ENCODE measurements around the gene ATF2. TPM values are rescaled to one million over a fixed set of nuclear protein-coding genes. Genes with fewer than 3 reads are reported as not detected.

The ATF2 gene
- total RNA-seq, 1 donor from 2014 or later: 71.0 TPM

DNA sequence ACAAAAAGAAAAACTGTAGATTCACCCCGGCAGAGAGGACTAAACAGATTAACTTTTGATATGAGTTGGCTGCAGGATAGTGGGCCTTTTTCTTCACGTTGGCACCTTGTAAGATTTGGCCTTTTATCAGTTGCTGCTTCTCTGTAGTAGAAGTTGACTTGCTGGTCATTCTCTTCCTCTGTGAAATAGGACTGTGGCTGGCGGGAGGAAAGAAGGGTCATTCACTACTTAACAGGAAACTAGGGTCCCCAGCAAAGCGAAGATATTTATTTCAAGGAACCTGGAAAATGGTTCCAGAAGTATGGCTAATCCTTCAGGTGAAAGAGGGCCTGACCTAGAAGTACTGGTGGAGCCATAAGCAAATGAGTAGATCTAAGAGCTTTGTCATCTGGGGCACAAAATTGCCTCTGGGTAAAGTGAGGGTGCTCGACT is 13.9 kb upstream of the ATF2 start:
- H3K27ac Mint-ChIP-seq (ENCODE audit: unreplicated experiment): peak overlapping the region; percentile 90
- H3K27me3 Mint-ChIP-seq (ENCODE audit: unreplicated experiment): peaks cover 3% of the 10 kb centered on the region
- peaks cover 4% of the 10 kb centered on the region for H3K9me3 Mint-ChIP-seq (ENCODE audit: unreplicated experiment)
- H3K4me1 Mint-ChIP-seq (ENCODE audit: unreplicated experiment): peaks cover 19% of the 10 kb centered on the region
- H3K36me3 Mint-ChIP-seq (ENCODE audit: unreplicated experiment): peaks cover 17% of the 10 kb centered on the region
- TF ChIP-seq, protein P1, sequence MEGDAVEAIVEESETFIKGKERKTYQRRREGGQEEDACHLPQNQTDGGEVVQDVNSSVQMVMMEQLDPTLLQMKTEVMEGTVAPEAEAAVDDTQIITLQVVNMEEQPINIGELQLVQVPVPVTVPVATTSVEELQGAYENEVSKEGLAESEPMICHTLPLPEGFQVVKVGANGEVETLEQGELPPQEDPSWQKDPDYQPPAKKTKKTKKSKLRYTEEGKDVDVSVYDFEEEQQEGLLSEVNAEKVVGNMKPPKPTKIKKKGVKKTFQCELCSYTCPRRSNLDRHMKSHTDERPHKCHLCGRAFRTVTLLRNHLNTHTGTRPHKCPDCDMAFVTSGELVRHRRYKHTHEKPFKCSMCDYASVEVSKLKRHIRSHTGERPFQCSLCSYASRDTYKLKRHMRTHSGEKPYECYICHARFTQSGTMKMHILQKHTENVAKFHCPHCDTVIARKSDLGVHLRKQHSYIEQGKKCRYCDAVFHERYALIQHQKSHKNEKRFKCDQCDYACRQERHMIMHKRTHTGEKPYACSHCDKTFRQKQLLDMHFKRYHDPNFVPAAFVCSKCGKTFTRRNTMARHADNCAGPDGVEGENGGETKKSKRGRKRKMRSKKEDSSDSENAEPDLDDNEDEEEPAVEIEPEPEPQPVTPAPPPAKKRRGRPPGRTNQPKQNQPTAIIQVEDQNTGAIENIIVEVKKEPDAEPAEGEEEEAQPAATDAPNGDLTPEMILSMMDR (IDR thresholded peaks at IDR 0.05): no peak
- DNase-seq (ENCODE audit: extremely low spot score, unreplicated experiment): no peak
- H3K4me3 Mint-ChIP-seq (ENCODE audit: unreplicated experiment): peak overlapping the region; percentile 90

DNA sequence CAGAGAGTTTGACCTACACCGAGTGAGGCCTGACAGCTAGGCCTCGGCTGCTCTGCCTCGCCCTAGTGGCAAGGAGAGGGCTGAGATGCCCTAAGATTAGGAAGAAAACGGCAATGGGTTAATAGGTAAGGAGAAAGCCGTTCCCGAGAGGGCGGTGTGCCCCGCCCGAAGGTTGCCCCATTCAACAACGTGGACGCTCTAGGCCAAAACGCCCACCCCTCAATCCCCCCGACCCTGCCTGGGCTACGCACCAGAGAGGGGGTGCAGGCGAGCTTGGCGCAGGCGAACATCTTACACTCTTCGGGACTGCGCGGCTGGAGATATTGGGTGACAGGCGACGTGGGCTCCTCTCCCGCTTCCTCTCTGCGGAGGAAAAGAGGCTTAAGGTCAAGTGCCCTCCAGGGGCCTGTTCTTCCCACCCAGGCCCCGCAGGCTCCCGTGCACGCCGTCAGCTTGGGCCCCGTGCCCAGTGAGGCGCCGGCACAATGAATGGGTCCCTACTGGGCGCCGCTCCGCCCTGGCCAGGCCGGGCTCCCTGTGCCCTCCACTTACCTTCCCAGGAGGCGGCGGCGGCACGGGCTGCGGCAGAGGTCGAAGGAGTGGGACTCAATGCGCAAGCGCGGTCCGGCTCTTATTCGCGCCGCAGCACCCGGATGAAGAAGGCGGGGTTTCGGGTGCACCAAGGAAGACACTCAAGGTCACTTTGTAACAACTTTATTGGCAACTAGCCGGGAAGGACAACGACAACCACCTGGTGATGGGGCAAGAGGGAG is 13.3 kb upstream of the ATF2 start, which contains the start of gene ATP5MC3:
TSS of gene ATP5MC3 (minus strand) at position 607 of the 773 bp plus-strand sequence. CDS start at position 290, 317 bp downstream.
- H3K27ac Mint-ChIP-seq (ENCODE audit: unreplicated experiment): peak within 1 kb of the TSS; percentile 90
- no peaks in the 10 kb centered on the region for H3K27me3 Mint-ChIP-seq (ENCODE audit: unreplicated experiment)
- TF ChIP-seq, protein P1 (IDR thresholded peaks at IDR 0.05): peak; percentile 31
- peaks cover 4% of the 10 kb centered on the region for H3K9me3 Mint-ChIP-seq (ENCODE audit: unreplicated experiment)
- peak within 1 kb of the TSS; percentile 90 for H3K4me3 Mint-ChIP-seq (ENCODE audit: unreplicated experiment)
- H3K36me3 Mint-ChIP-seq (ENCODE audit: unreplicated experiment): peaks cover 21% of the 10 kb centered on the region
- H3K4me1 Mint-ChIP-seq (ENCODE audit: unreplicated experiment): peaks cover 19% of the 10 kb centered on the region
- DNase-seq (ENCODE audit: extremely low spot score, unreplicated experiment): peak; percentile 95

- TF ChIP-seq, protein P1 (IDR thresholded peaks at IDR 0.05): no peak
- peak overlapping the region; percentile 90 for H3K27ac Mint-ChIP-seq (ENCODE audit: unreplicated experiment)
- peaks cover 4% of the 10 kb centered on the region for H3K9me3 Mint-ChIP-seq (ENCODE audit: unreplicated experiment)
- H3K4me1 Mint-ChIP-seq (ENCODE audit: unreplicated experiment): peaks cover 19% of the 10 kb centered on the region
- peak overlapping the region; percentile 90 for H3K4me3 Mint-ChIP-seq (ENCODE audit: unreplicated experiment)
- no peak for DNase-seq (ENCODE audit: extremely low spot score, unreplicated experiment)
- no peaks in the 10 kb centered on the region for H3K27me3 Mint-ChIP-seq (ENCODE audit: unreplicated experiment)
- peaks cover 23% of the 10 kb centered on the region for H3K36me3 Mint-ChIP-seq (ENCODE audit: unreplicated experiment)
Observed at GRCh38 chr2:175180701-175181103, 12.7 kb upstream of the ATF2 start.

GRCh38 chr2:175176624-175177023 is 8.6 kb upstream of the ATF2 start:
- Mint-ChIP-seq H3K4me1 (ENCODE audit: unreplicated experiment) (peaks cover 13% of the 10 kb centered on the region), H3K36me3 (ENCODE audit: unreplicated experiment) (peaks cover 23% of the 10 kb centered on the region), H3K27me3 (ENCODE audit: unreplicated experiment) (no peaks in the 10 kb centered on the region), H3K27ac (ENCODE audit: unreplicated experiment) (no peak overlapping the region), H3K4me3 (ENCODE audit: unreplicated experiment) (no peak overlapping the region), H3K9me3 (ENCODE audit: unreplicated experiment) (no peaks in the 10 kb centered on the region)
- DNase-seq (ENCODE audit: extremely low spot score, unreplicated experiment): no peak
- TF ChIP-seq, protein P1 (IDR thresholded peaks at IDR 0.05): no peak

DNA sequence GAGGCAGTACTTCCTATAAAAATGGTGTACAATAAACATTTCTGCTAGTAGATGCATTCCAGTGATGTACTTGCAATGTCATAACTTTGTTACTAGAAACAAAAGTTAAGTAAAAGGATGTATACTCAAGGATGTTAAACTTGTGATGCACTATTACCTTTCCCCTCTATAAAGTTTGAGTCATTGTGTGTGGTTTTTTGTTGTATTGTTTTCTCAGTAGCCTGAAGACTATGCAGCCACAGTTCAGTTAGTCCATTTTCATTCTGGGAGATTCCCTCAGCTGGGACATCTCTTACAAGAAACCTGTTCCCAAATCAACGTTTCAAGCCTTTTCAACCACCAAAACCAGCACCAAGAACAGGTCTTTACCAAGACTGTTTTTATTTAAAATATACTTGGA is 7.9 kb upstream of the ATF2 start:
- Mint-ChIP-seq H3K36me3 (ENCODE audit: unreplicated experiment) (peaks cover 23% of the 10 kb centered on the region), H3K9me3 (ENCODE audit: unreplicated experiment) (no peaks in the 10 kb centered on the region), H3K27ac (ENCODE audit: unreplicated experiment) (no peak overlapping the region), H3K27me3 (ENCODE audit: unreplicated experiment) (no peaks in the 10 kb centered on the region), H3K4me1 (ENCODE audit: unreplicated experiment) (peaks cover 12% of the 10 kb centered on the region), H3K4me3 (ENCODE audit: unreplicated experiment) (no peak overlapping the region)
- no peak for DNase-seq (ENCODE audit: extremely low spot score, unreplicated experiment)
- TF ChIP-seq, protein P1 (IDR thresholded peaks at IDR 0.05): no peak
